ENCODE measurements around the gene SLC22A9.

The SLC22A9 gene

DNA sequence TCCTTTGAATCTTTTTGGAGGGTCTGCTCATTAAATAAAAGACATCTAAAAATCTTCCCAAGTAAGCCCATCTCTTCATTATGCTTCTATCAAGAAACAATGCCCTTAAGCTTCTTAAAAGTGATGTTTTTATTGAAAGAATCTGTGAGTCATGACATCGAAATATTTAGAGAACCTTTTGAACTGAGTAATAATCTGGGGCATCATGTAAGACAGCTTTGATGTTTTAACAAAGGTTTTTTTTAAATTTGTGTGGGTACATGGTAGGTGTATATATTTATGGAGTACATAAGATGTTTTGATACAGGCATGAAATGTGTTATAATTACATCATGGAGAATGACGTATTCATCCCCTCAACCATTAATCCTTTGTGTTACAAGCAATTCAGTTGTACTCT lies 74.6 kb downstream of the SLC22A9 start:
- DNase-seq (ENCODE audit: low read depth in 2 of 3, low spot score in 1 of 3) = no peak

DNA sequence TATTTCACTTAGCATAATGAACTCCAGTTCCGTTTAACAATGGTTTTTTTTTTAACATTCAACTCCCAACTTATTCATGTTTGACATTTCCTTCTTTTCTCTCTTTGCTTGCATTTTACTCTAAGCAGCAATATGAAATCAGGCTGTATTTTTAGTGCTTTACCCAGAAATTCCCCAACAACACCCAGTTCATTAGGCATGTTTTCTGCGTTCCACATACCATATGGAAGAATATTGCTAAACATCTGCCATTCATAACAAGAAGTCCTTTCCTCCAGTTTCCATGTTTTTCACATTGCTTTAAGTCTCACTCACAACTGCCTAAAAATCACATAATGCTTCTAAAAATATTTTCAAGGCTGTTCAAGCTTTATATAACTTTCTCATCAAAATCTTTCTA lies 75.5 kb downstream of the SLC22A9 start:
- no peak for DNase-seq (ENCODE audit: low read depth in 2 of 3, low spot score in 1 of 3)

DNA sequence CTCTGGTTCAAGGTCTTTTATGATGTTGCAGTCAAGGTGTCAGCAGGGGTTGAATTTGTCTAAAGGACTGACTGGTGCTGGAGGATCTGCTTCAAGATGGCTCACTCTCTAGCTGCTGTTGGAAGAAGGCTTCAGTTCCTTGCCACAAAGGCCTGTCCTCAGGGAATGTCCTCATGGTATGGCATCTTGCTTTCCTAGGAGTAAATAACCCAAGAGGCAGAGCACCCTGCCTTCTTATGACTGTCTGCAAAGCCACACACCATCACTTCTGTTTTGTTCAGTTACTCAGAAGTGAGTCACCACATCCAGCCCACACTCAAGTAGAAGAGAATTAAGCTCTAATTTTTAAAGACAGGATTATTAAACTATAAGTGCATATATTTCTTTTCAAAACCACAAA lies 76.1 kb downstream of the SLC22A9 start:
- peak in 1 of 3 donors; percentile 10 for DNase-seq (ENCODE audit: low read depth in 2 of 3, low spot score in 1 of 3)

DNA sequence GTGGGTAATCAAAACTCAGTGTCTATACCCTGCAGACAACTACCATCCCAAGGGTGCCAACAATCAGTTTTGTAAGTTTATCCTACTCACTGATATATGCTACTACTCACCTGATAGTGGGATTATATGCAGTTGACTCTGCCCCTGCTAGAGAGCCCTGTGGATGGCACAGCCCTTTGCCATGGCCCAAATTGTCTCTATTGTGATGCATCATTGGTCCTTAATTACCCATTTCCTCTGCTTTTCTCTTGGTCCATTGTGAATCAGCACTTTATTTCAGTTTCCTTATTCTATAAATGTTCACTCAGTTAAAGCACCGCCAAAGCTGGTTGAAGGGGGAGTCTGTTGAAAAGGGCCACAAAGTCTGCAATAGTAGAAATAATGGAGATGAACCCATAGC lies 79.1 kb downstream of the SLC22A9 start:
- DNase-seq (ENCODE audit: low read depth in 2 of 3, low spot score in 1 of 3) = no peak

DNA sequence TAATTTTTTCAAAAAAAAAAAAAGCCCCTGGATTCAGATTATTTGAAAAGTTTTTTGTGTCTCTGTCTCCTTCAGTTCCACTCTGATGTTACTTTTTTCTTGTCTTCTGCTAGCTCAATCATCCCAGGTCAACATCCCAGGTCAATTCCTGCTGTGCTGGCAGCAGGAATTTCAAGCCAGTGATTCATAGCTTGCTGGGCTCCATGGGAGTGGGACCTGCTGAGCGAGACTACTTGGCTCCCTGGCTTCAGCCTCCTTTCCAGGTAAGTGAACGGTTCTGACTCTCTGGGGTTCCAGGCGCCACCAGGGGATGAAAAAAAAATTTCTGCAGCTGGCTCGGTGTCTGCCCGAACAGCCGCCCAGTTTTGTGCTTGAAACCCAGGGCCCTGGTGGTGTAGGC lies 90.0 kb downstream of the SLC22A9 start:
- DNase-seq (ENCODE audit: low read depth in 2 of 3, low spot score in 1 of 3) = no peak
